ENCODE measurements around the gene DUSP28. TPM values are rescaled to one million over a fixed set of nuclear protein-coding genes. Genes with fewer than 3 reads are reported as not detected.

The DUSP28 gene
- total and polyA plus RNA-seq, 2 donors (not counting 1 experiment from before 2014, with no cell fraction given), result 19.0 to 19.1 TPM

DNA sequence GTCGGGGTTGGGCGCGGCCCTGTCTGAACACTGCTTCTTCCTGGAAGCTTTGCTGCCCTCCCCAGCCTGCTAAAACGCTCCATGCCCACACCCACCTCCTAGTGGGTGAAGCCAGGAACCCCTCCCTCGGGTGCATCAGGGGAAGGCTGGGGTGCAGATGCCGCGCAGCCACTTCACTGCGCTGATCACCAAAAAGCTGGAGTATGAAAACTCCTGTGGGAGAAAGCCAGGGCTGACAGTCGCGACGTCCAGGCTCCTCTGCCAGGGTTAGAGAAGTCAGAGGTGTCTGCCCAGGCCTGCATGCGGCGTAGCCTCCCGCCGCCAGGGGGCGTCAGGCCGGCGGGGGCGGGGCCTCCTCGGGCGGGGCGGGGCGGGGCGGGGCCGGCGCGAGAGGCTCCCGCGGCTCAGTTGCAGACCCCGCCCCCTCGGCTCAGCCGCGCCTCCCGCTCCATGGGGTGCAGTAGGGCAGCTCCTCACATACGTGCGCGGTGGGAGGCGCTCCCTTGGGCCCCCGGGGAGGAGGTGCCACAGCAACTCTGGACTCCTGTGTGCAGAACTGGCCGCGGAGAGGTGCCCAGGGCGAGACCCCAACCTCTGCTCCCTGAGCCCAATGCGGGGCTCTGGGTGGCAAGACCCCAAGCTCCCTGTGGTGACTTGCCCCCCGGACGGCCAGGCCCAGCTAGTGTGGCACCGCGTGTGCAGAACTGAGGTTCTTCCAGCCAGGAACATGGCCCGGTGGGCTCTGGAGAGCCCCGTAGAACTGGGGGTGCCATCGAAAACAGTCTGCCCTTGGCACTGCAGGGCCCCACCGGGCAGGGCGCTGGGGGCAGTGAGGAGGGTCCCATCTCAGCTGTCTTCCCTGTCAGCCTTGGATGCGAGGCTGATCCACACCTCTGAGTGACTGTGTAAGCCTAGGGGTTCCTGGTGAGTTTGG is 6.3 kb downstream of the DUSP28 start:
- DNase-seq, result peak; percentile 93
- Histone ChIP-seq H3K27ac (ENCODE audit: low read length in 2 of 2) (peak overlapping the region; percentile 84 to 86), H3K27me3 (replicated peaks in 1 of 4; ENCODE audit: control extremely low read depth in 1 of 4, control insufficient read depth in 3 of 4, insufficient read depth in 4 of 4, low read length in 3 of 4) (no peaks in the 10 kb centered on the region), H3K4me2 (replicated peaks; ENCODE audit: low read depth, low read length, poor library complexity, severe bottlenecking) (peak overlapping the region; percentile 97), H3K9ac (ENCODE audit: low read length) (peak overlapping the region; percentile 69), H3K4me1 (ENCODE audit: control insufficient read depth in 2 of 2, insufficient read depth in 2 of 2, low read length in 2 of 2) (peaks cover 64 to 75% of the 10 kb centered on the region in 2 donors), H4K20me1 (ENCODE audit: control insufficient read depth, insufficient read depth, low read length, poor library complexity, severe bottlenecking) (peaks cover 35% of the 10 kb centered on the region), H3K9me3 (ENCODE audit: control extremely low read depth in 1 of 3, control insufficient read depth in 2 of 3, insufficient read depth in 1 of 3, low read length in 2 of 3) (no peaks in the 10 kb centered on the region), H2AFZ (ENCODE audit: insufficient read depth, low read depth, low read length, poor library complexity, severe bottlenecking) (peak overlapping the region; percentile 77), H3K36me3 (replicated peaks in 1 of 2; ENCODE audit: control extremely low read depth in 1 of 2, control insufficient read depth in 1 of 2, extremely low read depth in 1 of 2, insufficient read depth in 2 of 2, low read length in 1 of 2) (peaks cover 0 to 11% of the 10 kb centered on the region in 2 experiments), H3K79me2 (ENCODE audit: control insufficient read depth, insufficient read depth, low read length) (peaks cover 59% of the 10 kb centered on the region), H3K4me3 (ENCODE audit: control extremely low read depth in 1 of 5, extremely low read depth in 1 of 5, insufficient read depth in 1 of 5, low read depth in 2 of 5, low read length in 4 of 5) (peak overlapping the region; percentile 26 to 76 (median 51))
- intact Hi-C loops (cut with micrococcal nuclease), result loop anchor here (1.0 to 10.0 kb wide), 2 partner anchors 20 to 538 kb away; partner anchors contain the start of genes CAPN10 and MTERF4
- WGBS (ENCODE audit: insufficient coverage), result 6% methylated on average over 52 of the region's 53 CpGs
- H3K27me3 Mint-ChIP-seq, result no peaks in the 10 kb centered on the region
- TF ChIP-seq EZH2 (IDR thresholded peaks at IDR 0.05; ENCODE audit: borderline replicate concordance, insufficient read depth, low read depth, low read length, poor library complexity, severe bottlenecking), result no peak
- TF ChIP-seq, protein P1, sequence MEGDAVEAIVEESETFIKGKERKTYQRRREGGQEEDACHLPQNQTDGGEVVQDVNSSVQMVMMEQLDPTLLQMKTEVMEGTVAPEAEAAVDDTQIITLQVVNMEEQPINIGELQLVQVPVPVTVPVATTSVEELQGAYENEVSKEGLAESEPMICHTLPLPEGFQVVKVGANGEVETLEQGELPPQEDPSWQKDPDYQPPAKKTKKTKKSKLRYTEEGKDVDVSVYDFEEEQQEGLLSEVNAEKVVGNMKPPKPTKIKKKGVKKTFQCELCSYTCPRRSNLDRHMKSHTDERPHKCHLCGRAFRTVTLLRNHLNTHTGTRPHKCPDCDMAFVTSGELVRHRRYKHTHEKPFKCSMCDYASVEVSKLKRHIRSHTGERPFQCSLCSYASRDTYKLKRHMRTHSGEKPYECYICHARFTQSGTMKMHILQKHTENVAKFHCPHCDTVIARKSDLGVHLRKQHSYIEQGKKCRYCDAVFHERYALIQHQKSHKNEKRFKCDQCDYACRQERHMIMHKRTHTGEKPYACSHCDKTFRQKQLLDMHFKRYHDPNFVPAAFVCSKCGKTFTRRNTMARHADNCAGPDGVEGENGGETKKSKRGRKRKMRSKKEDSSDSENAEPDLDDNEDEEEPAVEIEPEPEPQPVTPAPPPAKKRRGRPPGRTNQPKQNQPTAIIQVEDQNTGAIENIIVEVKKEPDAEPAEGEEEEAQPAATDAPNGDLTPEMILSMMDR (IDR thresholded peaks at IDR 0.05), result peak; percentile 93
- ChIA-PET CTCF (interaction anchor here (2.0 to 7.8 kb wide), 6 partner anchors 9 to 52 kb away, joined by 5 to 126 read pairs (median 13); partner anchors contain the start of genes ANKMY1 and CAPN10), POLR2A (interaction anchor here (0.5 to 3.7 kb wide), 9 partner anchors 9 to 748 kb away, joined by 3 to 97 read pairs (median 4); partner anchors contain the start of genes ANKMY1 and CAPN10)
- H3K4me1 Mint-ChIP-seq, result peaks cover 78% of the 10 kb centered on the region
- H3K9me3 Mint-ChIP-seq (ENCODE audit: insufficient read depth), result no peaks in the 10 kb centered on the region
- H3K4me3 Mint-ChIP-seq, result peak overlapping the region; percentile 94
- H3K27ac Mint-ChIP-seq, result peak overlapping the region; percentile 99
- ATAC-seq (ENCODE audit: low read depth), result peak; percentile 64

Measured in B cell (primary cell).